Measurements from ENCODE around the gene ATG4B. TPM values are rescaled to one million over a fixed set of nuclear protein-coding genes. Genes with fewer than 3 reads are reported as not detected.

ATG4B gene
- total and polyA plus RNA-seq, 9 of the 15 experiments (the other 6 are each of a cell fraction or from before 2014, with no cell fraction given) = 5.9 to 58.8 (median 35.6) TPM

DNA sequence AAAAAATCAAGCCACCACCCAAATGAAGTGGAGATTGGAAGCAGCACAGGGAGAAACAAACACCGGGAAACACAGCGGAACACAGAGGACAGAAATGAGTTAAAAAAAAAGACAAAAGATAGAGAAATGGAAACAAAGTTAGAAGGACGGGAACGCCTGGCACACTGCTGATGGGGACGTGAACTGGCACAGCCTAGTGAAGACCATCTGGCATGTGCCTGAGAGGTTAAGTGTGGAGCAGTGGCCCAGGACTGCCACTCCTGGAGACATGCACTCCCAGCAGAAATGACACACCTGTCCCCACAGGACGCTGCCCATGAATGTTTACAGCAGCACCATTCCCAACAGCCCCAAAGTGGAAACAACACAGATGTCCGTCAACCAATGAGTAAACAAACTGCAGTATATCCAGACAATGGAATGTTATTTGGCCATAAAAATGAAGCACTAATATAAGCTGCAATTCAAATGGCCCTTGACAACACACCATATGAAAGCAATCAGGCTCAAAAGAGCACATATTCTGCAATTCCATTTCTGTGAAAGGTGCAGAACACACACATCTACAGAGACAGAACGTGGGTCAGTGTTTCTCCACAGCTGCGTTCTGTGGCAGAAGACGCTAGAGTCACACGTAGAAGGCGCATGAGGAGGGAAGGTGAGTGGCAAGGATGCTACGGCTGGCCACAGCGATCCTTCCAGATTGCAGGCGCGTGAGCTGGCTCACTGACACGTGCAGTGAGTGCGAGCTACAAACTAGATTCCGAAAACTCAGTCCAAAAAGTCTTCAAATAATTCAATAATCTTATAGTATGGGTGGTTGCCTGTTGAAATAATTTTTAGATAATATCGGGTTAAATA lies 25.1 kb upstream of the ATG4B start:
- BruUV-seq (replicated peaks) = no TSS peak
- in situ Hi-C loops (cut with MboI) = no loop called here
- H3K9me1 ChIP-seq (ENCODE audit: control insufficient read depth, insufficient read depth, low read length) = no peaks in the 10 kb centered on the region
- DNase-seq (ENCODE audit: extremely low read depth in 1 of 4, low spot score in 3 of 4) (no peak), FAIRE-seq (no peak), ATAC-seq (no peak)
- H3K4me2 ChIP-seq (ENCODE audit: insufficient read depth, low read length) = no peak overlapping the region
- no peak overlapping the region for H2AFZ ChIP-seq (ENCODE audit: low read depth, low read length)
- ChIA-PET POLR2A (interaction anchor here (1.6 kb wide), 1 partner anchor 17 kb away, joined by 3 read pairs; no protein-coding TSS in a partner anchor), CTCF (ENCODE audit: low intra/inter-chr PET ratio) (interaction anchor here (0.7 kb wide), 1 partner anchor 198 kb away, joined by 4 read pairs; no protein-coding TSS in a partner anchor)
- TF ChIP-seq RFX7 (CRISPR knock-in tag; IDR thresholded peaks at IDR 0.05) = no peak
- TF ChIP-seq HNRNPL (IDR thresholded peaks at IDR 0.05; ENCODE audit: low read depth, low read length) = no peak
- no peak for TF ChIP-seq HNRNPH1 (optimal IDR thresholded peaks at IDR 0.05; ENCODE audit: low read depth, low read length)
- no peak for TF ChIP-seq ZEB2 (IDR thresholded peaks at IDR 0.05)
- TF ChIP-seq ZBTB7A (IDR thresholded peaks at IDR 0.05; ENCODE audit: borderline replicate concordance, control insufficient read depth, low read depth, low read length) = no peak
- no peak for TF ChIP-seq PHF8 (IDR thresholded peaks at IDR 0.05; ENCODE audit: borderline replicate concordance, low read length)
- no peak for TF ChIP-seq PRDM10 (IDR thresholded peaks at IDR 0.05; ENCODE audit: partially characterized antibody)
- no peak for TF ChIP-seq THRA (IDR thresholded peaks at IDR 0.05)
- TF ChIP-seq, protein P1, sequence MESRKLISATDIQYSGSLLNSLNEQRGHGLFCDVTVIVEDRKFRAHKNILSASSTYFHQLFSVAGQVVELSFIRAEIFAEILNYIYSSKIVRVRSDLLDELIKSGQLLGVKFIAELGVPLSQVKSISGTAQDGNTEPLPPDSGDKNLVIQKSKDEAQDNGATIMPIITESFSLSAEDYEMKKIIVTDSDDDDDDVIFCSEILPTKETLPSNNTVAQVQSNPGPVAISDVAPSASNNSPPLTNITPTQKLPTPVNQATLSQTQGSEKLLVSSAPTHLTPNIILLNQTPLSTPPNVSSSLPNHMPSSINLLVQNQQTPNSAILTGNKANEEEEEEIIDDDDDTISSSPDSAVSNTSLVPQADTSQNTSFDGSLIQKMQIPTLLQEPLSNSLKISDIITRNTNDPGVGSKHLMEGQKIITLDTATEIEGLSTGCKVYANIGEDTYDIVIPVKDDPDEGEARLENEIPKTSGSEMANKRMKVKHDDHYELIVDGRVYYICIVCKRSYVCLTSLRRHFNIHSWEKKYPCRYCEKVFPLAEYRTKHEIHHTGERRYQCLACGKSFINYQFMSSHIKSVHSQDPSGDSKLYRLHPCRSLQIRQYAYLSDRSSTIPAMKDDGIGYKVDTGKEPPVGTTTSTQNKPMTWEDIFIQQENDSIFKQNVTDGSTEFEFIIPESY (CRISPR knock-in tag; IDR thresholded peaks at IDR 0.05) = no peak
- TF ChIP-seq GATAD2B (IDR thresholded peaks at IDR 0.05; ENCODE audit: borderline replicate concordance) = no peak
- no peak for TF ChIP-seq TAF1 (IDR thresholded peaks at IDR 0.05; ENCODE audit: control insufficient read depth, extremely low read depth, insufficient read depth, low read length, severe bottlenecking)
- no peak overlapping the region for H3K9ac ChIP-seq (ENCODE audit: insufficient read depth in 1 of 2, low read depth in 2 of 2, low read length in 2 of 2)
- H3K4me3 ChIP-seq = no peak overlapping the region
- no peaks in the 10 kb centered on the region for H3K27me3 ChIP-seq (ENCODE audit: control insufficient read depth in 2 of 2, insufficient read depth in 2 of 2, low read length in 2 of 2)
- peaks cover 24% of the 10 kb centered on the region; the same call in 2 of the 3 replicates for H3K36me3 ChIP-seq (ENCODE audit: control insufficient read depth, insufficient read depth, low read length)
- peaks cover 61% of the 10 kb centered on the region for H3K79me2 ChIP-seq (ENCODE audit: control insufficient read depth, insufficient read depth, low read length)
- intact Hi-C loops (cut with micrococcal nuclease) = no loop called here
- H4K20me1 ChIP-seq (replicated peaks; ENCODE audit: control insufficient read depth, insufficient read depth, low read length) = 0 out of 2 replicates have a peak, but pooled peaks cover under 1% of the 10 kb centered on the region
- 91% methylated on average over 19 of the region's 20 CpGs for WGBS (ENCODE audit: insufficient coverage, low coverage, missing lambda C conversion rate)
- no peak overlapping the region for H3K27ac ChIP-seq (ENCODE audit: extremely low read depth, low read depth, low read length)
- H3K4me1 ChIP-seq (replicated peaks in 1 of 2; ENCODE audit: control insufficient read depth in 2 of 2, insufficient read depth in 2 of 2, low read length in 2 of 2) = peaks cover 0 to 39% of the 10 kb centered on the region in 2 experiments; a peak in 4 of 5 replicates
- no peaks in the 10 kb centered on the region for H3K9me3 ChIP-seq (replicated peaks; ENCODE audit: control insufficient read depth, insufficient read depth, low read depth, low read length)
